ENCODE measurements around the gene TDRD12.
"Not testable (repeated sequence)": the region's sequence is repeated elsewhere in the genome, so short reads cannot be mapped to it uniquely, and the experiment has no call there.

TDRD12 gene

DNA sequence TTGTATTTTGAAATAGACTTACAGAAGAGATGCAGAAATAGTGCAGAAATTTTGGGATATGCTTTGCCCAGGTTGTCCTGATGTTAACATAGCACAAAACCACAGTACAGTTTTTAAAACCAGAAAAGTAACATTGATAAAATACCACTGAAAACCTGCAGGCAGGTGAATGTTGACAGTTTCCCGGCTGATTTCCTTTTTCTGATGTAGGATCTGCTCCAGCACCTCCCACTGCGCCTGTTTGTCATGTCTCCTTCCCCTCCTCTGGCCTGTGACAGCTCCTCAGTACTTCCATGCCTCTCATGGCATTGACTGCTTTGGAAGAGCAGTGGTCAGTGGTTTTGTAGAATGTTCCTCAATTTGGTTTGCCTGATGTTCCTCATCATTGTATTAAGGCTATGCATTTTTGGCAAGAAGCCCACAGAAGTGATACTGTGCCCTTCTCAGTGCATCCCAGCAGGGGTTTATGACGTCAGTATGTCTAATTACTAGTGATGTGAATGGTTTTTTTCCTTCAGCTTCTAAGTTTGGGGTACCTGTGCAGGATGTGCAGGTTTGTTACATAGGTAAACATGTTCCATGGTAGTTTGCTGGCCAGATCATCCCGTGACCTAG lies 31.0 kb downstream of the TDRD12 start:
- DNase-seq: no peak

DNA sequence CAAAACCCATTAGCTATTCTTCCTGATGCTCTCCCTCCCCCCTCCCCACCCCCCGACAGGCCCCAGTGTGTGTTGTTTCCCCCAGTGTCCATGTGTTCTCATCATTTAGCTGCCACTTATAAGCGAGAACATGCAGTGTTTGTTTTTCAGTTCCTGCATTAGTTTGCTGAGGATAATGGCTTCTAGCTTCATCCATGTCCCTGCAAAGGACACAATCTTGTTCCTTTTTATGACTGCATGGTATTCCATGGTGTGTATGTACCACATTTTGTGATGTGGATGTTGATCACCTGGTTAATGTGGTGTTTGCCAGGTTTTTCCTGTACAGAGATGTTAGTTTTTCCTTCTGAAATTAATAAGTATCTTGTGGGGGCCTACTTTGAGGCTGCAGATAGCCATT lies 31.5 kb downstream of the TDRD12 start:
- DNase-seq: no peak

DNA sequence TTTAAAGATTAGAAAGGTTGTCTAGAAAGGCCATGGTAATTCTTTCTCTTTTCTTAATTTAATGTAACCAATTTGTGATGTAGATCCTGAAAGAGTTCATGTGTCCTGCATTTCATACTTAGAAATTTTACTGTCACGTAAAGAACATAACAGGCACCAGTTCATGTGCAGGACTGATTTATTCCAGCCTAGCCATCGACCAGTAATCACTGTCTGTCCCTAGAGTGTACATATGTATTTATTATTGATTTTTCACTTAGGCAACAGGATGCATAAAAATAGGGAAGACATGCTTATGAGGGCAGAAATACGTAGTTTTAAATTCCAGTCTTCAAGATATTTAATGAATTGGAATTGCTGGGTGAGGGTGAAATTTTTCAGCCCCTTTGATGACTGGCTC lies 37.6 kb downstream of the TDRD12 start:
- no peak for DNase-seq

DNA sequence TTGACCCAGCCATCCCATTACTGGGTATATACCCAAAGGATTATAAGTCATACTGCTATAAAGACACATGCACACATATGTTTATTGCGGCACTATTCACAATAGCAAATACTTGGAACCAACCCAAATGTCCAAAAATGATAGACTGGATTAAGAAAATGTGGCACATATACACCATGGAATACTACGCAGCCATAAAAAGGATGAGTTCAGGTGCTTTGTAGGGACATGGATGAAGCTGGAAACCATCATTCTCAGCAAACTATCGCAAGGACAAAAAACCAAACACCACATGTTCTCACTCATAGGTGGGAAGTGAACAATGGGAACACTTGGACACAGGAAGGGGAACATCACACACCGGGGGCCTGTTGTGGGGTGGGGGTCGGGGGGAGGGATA lies 45.8 kb downstream of the TDRD12 start:
- DNase-seq: not testable (repeated sequence)

DNA sequence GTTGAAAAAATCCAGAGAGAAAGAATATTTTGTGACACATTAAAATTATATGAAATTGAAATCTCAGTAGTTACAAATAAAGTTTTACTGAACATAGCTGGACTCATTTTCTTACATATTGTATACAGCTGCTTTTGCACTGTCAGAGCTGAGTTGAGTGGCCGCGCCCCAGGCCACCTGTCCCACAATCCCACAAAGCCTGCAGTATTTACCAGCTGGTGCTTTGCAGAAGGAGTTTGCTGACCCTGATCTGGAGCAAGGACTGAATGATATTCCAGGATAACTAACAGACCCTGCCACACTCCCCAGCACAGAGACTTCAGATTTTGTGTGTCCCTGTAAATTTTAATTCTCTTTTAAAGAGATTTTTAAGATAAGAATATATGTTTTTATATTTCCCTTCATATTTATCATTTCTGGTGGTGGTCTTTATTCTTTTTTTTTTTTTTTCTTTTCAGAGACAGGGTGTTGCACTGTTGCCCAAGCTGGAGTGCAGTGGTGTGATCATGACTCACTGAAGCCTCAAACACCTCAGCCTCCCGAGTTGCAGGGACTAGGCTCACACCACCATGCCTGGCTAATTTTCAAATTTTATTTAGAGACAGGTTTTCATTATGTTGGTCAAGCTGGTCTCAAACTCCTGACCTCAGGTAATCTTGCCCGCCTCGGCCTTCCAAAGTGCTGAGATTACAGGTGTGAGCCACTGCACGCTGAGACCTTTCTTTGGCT lies 48.5 kb downstream of the TDRD12 start:
- DNase-seq: no peak

DNA sequence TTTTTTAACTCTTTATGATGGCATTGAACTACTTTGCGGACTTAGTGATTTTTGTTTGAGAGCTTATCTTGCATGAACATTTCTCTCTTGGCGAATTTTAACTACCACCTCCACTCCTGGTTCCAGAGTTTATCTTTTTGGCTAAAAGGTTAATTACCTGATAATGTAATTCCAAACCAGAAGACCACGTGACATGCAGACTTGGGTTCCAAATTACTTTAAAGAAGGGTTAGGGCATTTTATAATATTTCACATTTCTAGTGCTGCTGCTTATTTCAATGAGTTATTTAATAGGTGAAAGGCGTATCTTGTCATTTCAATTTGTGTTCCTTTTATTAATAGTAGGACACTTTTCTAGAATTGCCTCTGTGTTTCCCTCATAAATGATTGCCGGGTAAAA lies 52.0 kb downstream of the TDRD12 start:
- no peak for DNase-seq

DNA sequence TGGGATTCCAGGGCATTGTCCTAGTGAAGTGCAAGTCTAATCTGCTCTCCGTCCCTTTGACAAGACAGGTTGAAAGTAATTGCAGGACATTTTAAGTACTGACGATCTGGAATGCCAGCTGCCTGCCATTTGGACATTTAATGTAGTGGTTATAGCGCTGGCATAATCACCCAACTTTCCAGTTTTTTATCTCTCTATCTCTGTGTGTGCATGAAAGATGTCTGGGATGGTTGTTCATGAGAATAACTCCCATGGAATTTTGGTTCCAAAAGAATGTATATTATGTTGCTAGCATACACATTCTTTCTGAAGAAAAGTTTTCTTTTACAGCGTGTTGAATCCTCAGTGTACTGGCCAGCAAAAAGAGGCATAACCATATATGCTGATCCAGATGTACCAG lies 53.6 kb downstream of the TDRD12 start:
- DNase-seq: no peak

DNA sequence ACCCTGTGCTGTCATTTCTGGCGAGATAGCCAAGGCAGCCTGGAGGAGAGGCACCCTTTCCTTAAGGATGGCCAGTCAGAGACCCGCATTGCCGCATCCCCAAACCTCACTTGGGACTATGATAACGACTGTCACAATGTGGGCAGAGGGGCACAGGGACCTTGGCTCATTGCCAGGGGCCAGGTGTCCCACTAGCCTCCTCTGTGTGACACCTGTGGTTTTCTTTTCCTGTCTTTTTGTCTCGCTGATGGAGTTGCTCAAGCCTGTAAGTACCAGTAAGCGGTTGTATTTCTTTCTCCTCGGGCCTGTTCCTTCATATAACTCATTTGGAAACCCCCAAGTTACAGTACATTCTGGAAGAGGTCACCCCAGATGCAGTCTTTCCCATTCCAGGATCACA lies 59.5 kb downstream of the TDRD12 start:
- no peak for DNase-seq

DNA sequence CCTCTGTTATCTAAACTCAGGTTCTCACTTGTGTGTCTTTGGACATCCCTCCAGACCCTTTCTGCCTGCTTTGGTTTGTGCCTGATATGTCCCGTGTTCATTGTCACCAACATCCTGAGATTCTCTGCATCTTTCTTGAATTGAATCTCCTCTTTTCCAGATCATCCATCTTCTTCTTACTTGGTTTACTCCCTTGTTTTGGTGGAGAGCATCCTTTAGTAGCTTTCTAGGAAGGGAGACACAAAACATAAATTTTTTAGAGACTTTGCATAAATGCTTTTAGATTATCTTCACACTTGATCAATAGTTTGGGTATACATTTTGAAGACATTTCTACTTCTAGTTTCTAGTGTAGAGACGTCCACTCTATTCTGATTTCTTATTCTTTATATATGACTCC lies 61.7 kb downstream of the TDRD12 start:
- DNase-seq: no peak

DNA sequence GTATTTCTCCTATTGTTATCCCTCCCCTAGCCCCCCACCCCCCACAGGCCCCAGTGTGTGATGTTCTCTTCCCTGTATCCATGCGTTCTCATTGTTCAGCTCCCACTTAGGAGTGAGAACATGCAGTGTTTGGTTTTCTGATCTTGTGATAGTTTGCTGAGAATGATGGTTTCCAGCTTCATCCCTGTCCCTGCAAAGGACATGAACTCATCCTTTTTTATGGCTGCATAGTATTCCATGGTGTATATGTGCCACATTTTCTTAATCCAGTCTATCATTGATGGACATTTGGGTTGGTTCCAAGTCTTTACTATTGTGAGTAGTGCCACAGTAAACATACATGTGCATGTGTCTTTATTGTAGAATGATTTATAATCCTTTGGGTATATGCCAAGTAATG lies 62.5 kb downstream of the TDRD12 start:
- DNase-seq: not testable (repeated sequence)

DNA sequence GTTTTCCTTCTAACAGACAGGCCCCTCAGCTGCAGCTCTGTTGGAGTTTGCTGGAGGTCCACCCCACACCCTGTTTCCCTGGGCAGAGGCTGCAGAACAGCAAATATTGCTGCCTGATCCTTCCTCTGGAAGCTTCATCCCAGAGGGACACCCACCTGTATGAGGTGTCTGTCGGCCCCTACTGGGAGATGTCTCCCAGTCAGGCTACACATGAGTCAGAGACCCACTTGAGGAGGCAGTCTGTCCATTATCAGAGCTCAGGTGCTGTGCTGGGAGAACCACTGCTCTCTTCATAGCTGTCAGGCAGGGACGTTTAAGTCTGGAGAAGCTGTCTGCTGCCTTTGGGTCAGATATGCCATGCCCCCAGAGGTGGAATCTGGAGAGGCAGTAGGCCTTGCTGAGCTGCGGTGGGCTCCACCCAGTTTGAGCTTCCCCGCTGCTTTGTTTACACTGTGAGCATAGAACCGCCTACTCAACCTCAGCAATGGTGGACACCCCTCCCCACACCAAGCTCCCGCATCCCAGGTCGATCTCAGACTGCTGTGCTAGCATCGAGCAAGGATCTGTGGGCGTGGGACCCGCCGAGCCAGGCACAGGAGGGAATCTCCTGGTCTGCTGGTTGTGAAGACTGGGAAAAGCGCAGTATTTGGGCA lies 67.7 kb downstream of the TDRD12 start:
- not testable (repeated sequence) for DNase-seq

DNA sequence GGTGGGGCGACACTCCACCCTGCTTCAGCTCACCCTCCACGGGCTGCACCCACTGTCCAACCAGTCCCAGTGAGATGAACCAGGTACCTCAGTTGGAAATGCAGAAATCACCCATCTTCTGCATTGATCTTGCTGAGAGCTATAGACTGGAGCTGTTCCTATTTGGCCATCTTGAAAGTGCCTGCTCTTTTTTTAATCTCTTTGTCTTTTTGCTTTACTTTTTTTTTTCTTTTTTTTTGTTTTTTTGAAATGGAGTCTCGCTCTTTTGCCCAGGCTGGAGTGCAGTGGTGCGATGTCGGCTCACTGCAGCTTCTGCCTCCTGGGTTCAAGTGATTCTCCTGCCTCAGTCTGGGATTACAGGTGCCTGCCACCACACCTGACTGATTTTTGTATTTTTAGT lies 68.3 kb downstream of the TDRD12 start:
- DNase-seq: not testable (repeated sequence)

DNA sequence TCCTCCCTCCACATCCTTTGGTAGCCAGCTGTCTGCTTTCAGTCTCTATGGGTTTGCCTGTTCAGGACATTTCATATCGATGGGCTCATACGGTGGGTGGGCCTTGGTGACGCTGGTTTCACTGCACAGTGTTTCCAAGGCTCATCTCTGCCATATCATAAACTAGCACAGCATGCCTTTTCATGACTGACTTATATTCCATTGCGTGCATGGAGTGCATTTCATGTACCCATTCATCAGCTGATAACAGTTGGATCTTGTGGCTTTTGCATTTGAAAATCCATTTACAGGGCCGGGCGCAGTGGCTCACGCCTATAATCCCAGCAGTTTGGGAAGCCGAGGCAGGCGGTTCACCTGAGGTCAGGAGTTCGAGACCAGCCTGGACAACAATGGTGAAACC lies 69.9 kb downstream of the TDRD12 start:
- no peak for DNase-seq

DNA sequence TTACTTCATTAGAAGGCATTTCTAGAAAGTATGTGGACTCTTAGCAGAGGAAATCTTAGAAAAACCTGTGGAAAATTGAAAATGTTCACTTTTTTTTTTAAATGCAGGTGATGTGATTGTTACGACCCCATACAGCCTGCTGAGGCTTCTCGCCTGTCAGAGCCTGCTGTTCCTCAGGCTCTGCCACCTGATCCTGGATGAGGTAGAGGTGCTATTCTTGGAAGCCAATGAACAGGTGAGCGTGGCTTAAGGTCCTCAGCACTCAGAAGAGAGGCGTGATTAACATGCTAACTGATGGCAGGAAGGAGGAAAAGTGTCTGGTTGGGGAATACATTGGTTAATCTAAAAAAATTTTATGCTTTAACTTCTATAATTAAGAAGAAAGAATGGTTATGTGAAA lies 78.6 kb downstream of the TDRD12 start:
- DNase-seq: no peak

DNA sequence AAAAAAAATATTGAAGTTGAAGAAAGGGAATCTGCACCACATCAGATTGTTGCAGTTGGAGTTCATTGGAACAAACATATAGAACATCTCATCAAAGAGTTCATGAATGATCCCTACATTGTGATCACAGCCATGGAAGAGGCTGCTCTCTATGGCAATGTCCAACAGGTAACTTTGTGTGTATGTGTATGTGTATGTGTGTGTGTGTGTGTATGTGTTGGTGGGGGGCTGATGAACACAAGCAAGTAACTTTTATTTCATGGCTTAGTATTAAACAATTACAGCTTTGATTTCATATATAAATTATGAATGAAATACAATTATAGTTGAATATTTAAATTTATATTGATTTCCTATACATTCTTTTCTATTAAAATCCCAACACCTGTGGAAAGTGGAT lies 80.6 kb downstream of the TDRD12 start:
- DNase-seq: no peak

DNA sequence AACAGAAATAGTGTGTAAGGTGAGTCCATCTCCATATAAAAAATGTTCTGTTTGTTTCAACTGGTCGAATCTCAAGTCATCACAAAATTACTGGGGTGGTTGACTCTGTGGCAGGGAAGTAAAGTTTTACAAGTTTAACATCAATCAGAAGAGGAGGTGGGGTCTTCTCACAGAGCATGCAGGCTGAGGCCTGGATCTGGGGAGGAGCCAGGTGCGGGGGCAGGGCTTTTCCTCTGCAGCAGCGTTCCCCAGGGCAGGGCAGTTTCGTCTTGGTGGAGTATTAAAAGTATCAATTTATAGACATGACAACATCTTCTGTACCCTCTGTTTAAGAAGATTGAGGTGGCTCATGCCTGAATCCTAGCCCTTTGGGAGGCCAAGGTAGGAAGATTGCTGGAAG lies 81.2 kb downstream of the TDRD12 start:
- DNase-seq: no peak

DNA sequence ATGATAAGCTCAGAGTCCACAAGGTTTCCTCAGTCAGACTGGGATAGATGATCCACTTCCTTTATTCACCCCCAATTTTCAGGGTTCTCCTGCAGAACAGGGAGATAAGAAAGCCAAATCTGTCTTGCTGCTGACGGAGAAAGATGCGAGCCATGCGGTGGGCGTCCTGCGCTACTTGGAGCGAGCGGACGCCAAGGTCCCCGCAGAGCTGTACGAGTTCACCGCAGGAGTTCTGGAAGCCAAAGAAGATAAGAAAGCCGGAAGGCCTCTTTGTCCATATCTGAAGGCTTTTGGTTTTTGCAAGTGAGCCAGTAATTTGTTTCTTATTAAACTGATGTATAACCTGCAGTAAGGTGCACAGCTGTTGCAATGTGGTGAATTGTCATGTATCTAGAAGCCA lies 83.3 kb downstream of the TDRD12 start:
- DNase-seq: no peak

DNA sequence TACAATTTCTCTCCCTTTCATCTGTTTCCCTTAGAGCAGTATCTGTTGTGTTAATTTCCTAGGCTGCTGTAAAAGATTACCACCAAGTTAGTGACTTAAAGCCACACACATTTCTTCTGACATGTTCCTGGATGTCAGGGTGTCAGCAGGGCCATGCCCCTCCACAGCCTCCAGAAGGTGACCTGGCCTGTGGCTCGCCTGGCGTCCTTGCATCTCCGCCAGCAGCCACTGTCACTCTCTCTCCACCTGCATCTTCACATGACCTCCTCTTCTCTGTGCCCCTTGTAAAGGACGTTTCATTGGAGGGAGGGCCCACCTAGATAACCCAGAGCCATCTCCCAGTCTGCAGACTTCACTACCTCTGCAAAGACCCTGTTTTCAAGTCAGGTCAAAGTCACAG lies 88.7 kb downstream of the TDRD12 start:
- no peak for DNase-seq

DNA sequence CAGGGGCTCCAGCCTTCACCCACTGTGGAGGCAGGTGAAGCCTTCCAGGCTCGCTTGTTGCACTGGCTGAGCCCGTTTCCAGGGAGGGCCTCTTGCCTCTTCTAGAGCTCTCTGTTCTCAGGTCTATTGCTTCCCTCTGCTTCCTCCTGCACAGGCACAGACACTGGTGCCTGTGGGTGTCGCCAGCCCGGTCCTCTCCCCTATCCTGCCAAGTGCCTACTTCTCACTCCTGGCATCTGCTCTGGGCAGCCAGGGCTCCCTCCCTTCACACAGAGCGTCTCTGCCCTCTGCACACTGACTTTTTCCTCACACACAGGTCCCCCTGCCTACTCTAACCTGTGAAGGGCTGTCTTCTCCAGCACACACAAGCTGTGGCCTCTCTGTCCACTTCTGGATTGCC lies 89.7 kb downstream of the TDRD12 start:
- no peak for DNase-seq

DNA sequence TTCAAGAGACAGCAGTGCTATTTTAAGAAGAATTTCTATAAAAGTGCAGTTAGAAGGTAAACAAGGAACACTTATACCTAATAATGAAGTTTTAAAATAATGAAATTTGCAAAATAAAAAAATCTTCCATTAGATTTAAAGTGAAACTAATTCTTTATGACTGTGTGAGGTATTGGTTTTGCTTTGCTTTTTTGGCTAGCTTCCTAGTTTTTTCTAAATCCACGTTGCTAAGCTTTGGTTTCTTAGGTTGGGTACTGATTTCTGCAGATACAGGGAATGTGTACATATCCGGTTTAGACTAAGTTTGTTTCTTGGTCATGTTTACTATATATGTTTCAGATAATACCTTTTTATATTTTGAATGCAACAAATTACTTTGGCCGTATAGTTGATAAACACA lies 90.2 kb downstream of the TDRD12 start:
- DNase-seq: no peak

DNA sequence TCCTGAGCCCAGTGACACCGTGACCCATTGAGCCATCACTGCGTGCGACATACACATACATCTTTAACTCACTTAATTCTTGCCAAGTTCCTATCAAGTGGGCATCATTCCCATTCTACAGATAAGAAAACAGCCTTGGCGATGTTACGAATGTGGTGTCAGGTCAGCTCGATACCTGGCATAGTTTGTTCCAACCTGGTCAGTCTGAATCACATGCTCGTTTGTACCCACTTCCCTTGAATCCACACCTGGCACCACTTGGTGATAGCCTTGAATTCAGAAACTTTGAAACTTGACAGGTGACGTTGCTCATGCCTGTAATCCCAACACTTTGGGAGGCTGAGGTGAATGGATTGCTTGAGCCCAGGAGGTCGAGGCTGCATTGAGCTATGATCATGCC lies 90.9 kb downstream of the TDRD12 start:
- no peak for DNase-seq

DNA sequence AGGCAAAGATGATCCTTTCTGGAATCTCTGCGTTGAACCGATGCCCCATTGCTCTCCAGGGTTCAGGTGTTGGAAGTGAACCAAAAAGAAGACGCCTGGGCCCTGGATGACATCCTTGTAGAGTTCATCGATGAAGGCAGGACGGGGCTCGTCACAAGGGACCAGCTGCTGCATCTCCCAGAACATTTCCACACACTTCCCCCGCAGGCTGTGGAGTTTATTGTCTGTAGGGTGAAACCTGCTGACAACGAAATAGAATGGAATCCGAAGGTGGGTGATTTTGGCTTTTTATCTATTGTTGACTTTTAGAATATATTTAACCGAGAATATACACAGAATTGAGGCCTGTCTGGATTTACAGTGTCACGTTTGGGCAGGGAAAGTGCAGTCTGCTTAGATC lies 91.6 kb downstream of the TDRD12 start:
- no peak for DNase-seq

DNA sequence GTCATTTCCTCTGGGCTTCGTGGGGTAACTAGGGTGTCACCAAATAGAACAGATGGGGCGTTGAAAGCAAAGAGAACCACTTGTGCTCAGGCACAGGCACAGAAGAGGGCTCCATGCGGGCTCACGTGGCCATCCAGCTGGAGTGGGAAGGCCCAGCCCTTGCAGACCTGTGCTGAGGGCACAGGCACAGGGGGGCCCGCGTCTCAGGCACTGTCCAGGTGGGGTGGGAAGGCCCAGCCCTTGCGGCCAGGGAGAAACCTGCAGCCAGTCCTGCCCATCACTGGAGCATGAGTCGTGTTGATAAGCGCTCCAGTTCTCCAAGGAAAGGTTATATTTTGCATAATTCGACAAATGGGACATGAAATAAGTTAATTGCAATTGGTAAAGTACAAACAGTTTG lies 92.5 kb downstream of the TDRD12 start:
- no peak for DNase-seq

DNA sequence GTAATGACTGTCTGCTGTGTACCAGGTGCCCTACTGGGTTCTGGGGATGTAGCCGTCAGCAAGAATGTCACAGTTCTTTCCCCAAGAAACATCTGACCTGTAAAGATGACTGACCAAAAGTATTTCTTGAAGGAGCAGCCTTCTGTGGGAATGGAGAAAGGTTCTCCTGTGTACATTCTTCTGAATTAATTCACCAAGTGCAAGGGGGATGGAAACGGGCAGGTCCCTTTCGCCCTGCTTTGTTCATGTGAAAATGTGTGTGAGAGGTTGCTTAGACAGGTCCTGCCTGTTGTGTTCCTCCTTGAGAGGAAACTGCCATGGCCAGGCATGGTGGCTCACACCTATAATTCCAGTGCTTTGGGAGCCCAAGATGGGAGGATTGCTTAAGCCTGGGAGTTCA lies 93.0 kb downstream of the TDRD12 start:
- DNase-seq: no peak

Data from CD4-positive, alpha-beta T cell treated with Interleukin-4 for 1 hour (primary cell).